Fibroblast of lung (primary cell): ENCODE measurements around the gene NKTR. TPM values are rescaled to one million over a fixed set of nuclear protein-coding genes. Genes with fewer than 3 reads are reported as not detected.

Source experiments
- DNase-seq, 2 donors: peaks; one replicate each; pipeline versions ENCODE4 v3.0.0 to v3.0.0-alpha.2; 2010; ENCODE audit warnings: low read depth in 2 of 2
- H2AFZ ChIP-seq: 2 replicates; pipeline ENCODE4 v1.5.1; 2012; ENCODE audit warnings: low read length, control low read depth, inconsistent platforms
- H3K27ac ChIP-seq: 2 replicates; pipeline ENCODE4 v1.5.1; 2011; ENCODE audit warnings: low read length, control low read depth; ENCODE audit not compliant: insufficient read depth
- H3K27me3 ChIP-seq: 2 replicates; pipeline ENCODE4 v1.5.1; 2011; ENCODE audit warnings: mild to moderate bottlenecking, low read length; ENCODE audit not compliant: control insufficient read depth, insufficient read depth
- H3K36me3 ChIP-seq: 2 replicates; pipeline ENCODE4 v1.5.1; 2011; ENCODE audit warnings: low read length; ENCODE audit not compliant: control insufficient read depth, insufficient read depth
- H3K4me1 ChIP-seq: 2 replicates; pipeline ENCODE4 v1.5.1; 2011; ENCODE audit warnings: low read length; ENCODE audit not compliant: control insufficient read depth, insufficient read depth; ENCODE audit errors: extremely low read depth
- H3K4me2 ChIP-seq: 2 replicates; pipeline ENCODE4 v1.5.1; 2011; ENCODE audit warnings: low read length, control low read depth; ENCODE audit not compliant: insufficient read depth; ENCODE audit errors: extremely low read depth
- H3K4me3 ChIP-seq, 4 experiments: fragments of 200-600 bp in 1 of 4; sonication (generic) in 1 of 4; replicated peaks in 1 of 4; 2 replicates each; pipeline ENCODE4 v1.5.1; 2011 to 2016; ENCODE audit warnings: low read length in 4 of 4, low read depth in 3 of 4, mild to moderate bottlenecking in 3 of 4, control low read depth in 2 of 4, inconsistent platforms in 1 of 4, mixed read lengths in 1 of 4; ENCODE audit not compliant: insufficient read depth in 1 of 4; ENCODE audit errors: control extremely low read depth in 1 of 4
- H3K79me2 ChIP-seq: 2 replicates; pipeline ENCODE4 v1.5.1; 2012; ENCODE audit warnings: mild to moderate bottlenecking, low read length, inconsistent platforms; ENCODE audit not compliant: control insufficient read depth, insufficient read depth
- H3K9ac ChIP-seq: 2 replicates; pipeline ENCODE4 v1.5.1; 2011; ENCODE audit warnings: mild to moderate bottlenecking, low read length, control low read depth; ENCODE audit not compliant: insufficient read depth
- H3K9me3 ChIP-seq: 2 replicates; pipeline ENCODE4 v1.5.1; 2012; ENCODE audit warnings: low read depth, low read length; ENCODE audit not compliant: control insufficient read depth, insufficient read depth
- H4K20me1 ChIP-seq: 2 replicates; pipeline ENCODE4 v1.5.1; 2011; ENCODE audit warnings: low read length; ENCODE audit not compliant: control insufficient read depth, insufficient read depth; ENCODE audit errors: extremely low read depth
- CTCF ChIP-seq, 2 donors: IDR thresholded peaks in 1 of 2; conservative IDR thresholded peaks in 1 of 2; 1 replicate in 1 of 2; 2 replicates in 1 of 2; pipeline ENCODE4 v1.5.1; 2011 to 2012; ENCODE audit warnings: low read length in 2 of 2, control low read depth in 1 of 2, inconsistent platforms in 1 of 2, low read depth in 1 of 2, mild to moderate bottlenecking in 1 of 2
- EZH2 ChIP-seq: IDR thresholded peaks from 2 replicates; pipeline ENCODE4 v1.5.1; 2012; ENCODE audit warnings: low read length, control low read depth, mild to moderate bottlenecking; ENCODE audit errors: missing control alignments
- polyA plus RNA-seq, 2 donors: library from polyadenylated mRNA; depleted of rRNA in 1 of 2; stranded (reverse) in 1 of 2; unstranded in 1 of 2; fragments of >200 nt; gene quantifications; 2 replicates each; pipeline ENCODE4 v1.2.1, GENCODE V29; 2011 to 2012; ENCODE audit warnings: missing spikeins in 1 of 2
- total RNA-seq: library from RNA; depleted of rRNA; stranded (reverse); fragments of >200 nt; gene quantifications from 2 replicates; pipeline ENCODE4 v1.2.1, GENCODE V29; 2014

The NKTR gene
- total and polyA plus RNA-seq, 2 donors (not counting 1 experiment from before 2014, with no cell fraction given): 26.4 to 44.6 TPM

DNA sequence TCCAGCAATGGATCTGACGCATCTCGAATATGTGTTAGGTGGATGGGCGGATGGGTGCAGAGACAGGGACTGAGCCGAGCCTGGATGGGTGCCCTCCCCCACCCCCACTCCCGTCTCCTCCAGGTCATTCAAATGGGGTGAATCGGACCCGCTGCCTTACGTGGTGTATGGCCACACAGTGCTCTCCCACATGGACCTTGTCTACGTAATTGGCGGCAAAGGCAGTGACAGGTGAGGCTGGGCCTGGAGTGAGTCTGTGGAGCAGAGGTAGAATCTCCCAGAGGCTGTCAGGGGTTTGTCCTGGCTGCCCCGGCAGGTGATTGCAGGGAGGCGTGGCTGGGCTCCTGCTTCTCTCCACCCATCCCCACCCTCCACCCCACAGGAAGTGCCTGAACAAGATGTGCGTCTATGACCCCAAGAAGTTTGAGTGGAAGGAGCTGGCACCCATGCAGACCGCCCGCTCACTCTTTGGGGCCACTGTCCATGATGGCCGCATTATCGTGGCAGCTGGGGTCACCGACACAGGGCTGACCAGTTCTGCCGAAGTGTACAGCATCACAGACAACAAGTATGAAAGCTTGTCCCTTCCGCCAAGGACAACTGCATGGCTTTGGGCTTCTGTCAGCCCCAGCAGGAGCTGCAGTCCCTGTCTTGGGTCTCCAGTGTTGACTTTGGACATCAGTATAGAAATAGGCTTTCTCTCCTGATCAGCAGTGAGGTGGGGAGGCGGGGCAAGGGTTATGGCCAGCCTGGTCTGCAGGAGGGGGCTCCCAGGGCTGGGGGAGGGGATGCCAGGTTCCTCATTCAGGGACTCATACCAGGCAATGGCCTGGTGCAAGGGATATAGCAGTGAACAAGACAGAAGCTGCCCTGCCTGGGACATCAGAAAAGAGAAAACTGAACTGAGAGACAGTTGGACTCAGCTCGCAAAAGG, 88.3 kb downstream of the NKTR start:
- Histone ChIP-seq H3K36me3 (no peaks in the 10 kb centered on the region), H3K79me2 (no peaks in the 10 kb centered on the region), H3K9ac (no peak overlapping the region), H3K27ac (no peak overlapping the region), H3K27me3 (peaks cover 20% of the 10 kb centered on the region), H2AFZ (no peak overlapping the region), H3K9me3 (no peaks in the 10 kb centered on the region), H3K4me1 (peaks cover 6% of the 10 kb centered on the region), H3K4me3 (no peak overlapping the region), H3K4me2 (no peak overlapping the region), H4K20me1 (no peaks in the 10 kb centered on the region)
- DNase-seq: no peak
- no peak for TF ChIP-seq CTCF (conservative IDR thresholded peaks at IDR 0.05 in 1 of 2, IDR thresholded peaks at IDR 0.05 in 1 of 2; ENCODE audit: low read depth in 1 of 2, low read length in 2 of 2)

DNA sequence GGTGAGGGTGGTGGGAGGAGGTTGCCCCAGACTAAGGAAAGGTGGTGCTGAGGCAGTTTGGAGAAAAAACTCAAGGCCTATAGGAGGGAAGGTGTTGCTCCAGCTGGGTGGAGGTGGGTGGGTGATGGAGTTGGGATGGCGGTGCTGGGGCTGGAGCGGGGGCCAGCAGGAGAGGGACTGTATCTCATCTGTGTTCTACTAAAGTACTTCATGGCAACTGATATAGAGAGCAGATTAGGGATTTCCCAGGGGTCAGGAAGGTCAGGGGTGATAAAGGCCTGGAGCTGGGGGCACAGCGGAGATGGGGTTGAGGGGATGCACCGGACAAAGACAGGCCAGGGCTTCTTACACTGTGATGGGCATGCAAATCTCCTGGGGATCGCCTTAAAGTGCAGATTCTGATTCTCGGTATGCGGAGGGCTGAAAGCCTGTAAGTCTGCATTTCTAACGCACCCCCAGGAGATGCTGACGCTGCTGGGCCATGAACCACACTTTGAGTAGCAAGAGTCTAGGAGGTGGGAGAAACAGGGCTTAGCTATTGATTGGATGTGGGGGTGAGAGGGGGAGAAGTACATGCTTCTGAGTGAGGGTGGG, 89.0 kb downstream of the NKTR start:
- H4K20me1 ChIP-seq: no peaks in the 10 kb centered on the region
- no peaks in the 10 kb centered on the region for H3K36me3 ChIP-seq
- H2AFZ ChIP-seq: no peak overlapping the region
- no peak overlapping the region for H3K27ac ChIP-seq
- H3K79me2 ChIP-seq: no peaks in the 10 kb centered on the region
- peaks cover 6% of the 10 kb centered on the region for H3K4me1 ChIP-seq
- TF ChIP-seq EZH2: no peak
- no peak for DNase-seq
- H3K9me3 ChIP-seq: no peaks in the 10 kb centered on the region
- no peak overlapping the region for H3K4me2 ChIP-seq
- no peak overlapping the region for H3K4me3 ChIP-seq
- no peak overlapping the region for H3K9ac ChIP-seq
- peaks cover 22% of the 10 kb centered on the region for H3K27me3 ChIP-seq

DNA sequence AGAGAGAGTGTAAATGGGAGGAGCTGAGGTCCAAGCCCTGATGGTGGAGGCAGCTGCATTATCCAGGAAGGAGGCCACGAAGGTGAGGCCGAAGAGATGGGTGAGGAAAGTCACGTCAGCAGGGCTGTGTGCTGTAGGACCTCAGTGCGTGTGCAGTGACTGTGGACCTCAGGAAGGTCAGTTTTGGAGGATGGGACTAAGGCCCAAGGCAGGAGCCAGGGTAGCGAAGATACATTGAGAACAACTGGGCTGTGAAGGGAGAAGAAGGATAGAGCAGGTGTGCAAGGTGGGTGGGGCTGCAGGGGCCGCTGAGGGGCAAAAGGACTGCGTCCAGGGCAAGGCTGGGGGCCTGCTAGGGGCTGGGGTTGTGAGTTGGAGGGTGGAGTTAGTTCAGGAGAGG, 89.7 kb downstream of the NKTR start:
- H3K27me3 ChIP-seq: peaks cover 24% of the 10 kb centered on the region
- no peak overlapping the region for H3K27ac ChIP-seq
- no peak overlapping the region for H3K4me2 ChIP-seq
- no peaks in the 10 kb centered on the region for H3K36me3 ChIP-seq
- H3K79me2 ChIP-seq: no peaks in the 10 kb centered on the region
- H3K4me1 ChIP-seq: peaks cover 2% of the 10 kb centered on the region
- DNase-seq: no peak
- H4K20me1 ChIP-seq: no peaks in the 10 kb centered on the region
- no peak overlapping the region for H3K4me3 ChIP-seq
- no peak for TF ChIP-seq CTCF (conservative IDR thresholded peaks at IDR 0.05 in 1 of 2, IDR thresholded peaks at IDR 0.05 in 1 of 2; ENCODE audit: low read depth in 1 of 2, low read length in 2 of 2)
- no peak for TF ChIP-seq EZH2
- no peak overlapping the region for H3K9ac ChIP-seq
- H3K9me3 ChIP-seq: no peaks in the 10 kb centered on the region
- no peak overlapping the region for H2AFZ ChIP-seq
